Posterior vena cava (tissue), 2 donors: ENCODE results near the gene ZNF385A. TPM values are rescaled to one million over a fixed set of nuclear protein-coding genes. Genes with fewer than 3 reads are reported as not detected.
A peak's percentile ranks its signal among the peaks of the same experiment; 100 is the strongest.

ENCODE experiments used
- DNase-seq: peaks from one replicate; pipeline ENCODE4 v3.0.0-alpha.2; 2020; ENCODE audit warnings: low spot score
- intact Hi-C, 2 donors: fragments of 100-400 bp; cut with DNase I; formaldehyde crosslinking; loops; one replicate each; pipeline versions ENCODE4 v1.14.1 to v1.14.2; 2022 to 2023
- total RNA-seq, 2 donors: library from RNA; stranded (reverse); fragmentation: NEBNext Ultra II Directional; extraction: Animal tissue kit (Norgen Biotek cat#: 25700); gene quantifications; one replicate each; pipeline ENCODE4 v1.2.1, GENCODE V29; 2021
- donor health status: DM: yes; HTN: yes; CAD: no.
- donor health status: DM: yes; HTN: yes; CAD: no.

The ZNF385A gene
- total RNA-seq, 2 donors from 2014 or later, result 19.3 to 23.2 TPM

- peak; percentile 71 for DNase-seq
- intact Hi-C loops, result loop anchor here in 1 of 2 donors (2.0 kb wide), 1 partner anchor 15 kb away; no protein-coding TSS in a partner anchor
Measured at GRCh38 chr12:54417712-54418440, 33.3 kb upstream of the ZNF385A start.

- intact Hi-C loops, result loop anchor here in 1 of 2 donors (2.0 kb wide), 1 partner anchor 16 kb away; no protein-coding TSS in a partner anchor
- DNase-seq, result peak; percentile 40
Measured at GRCh38 chr12:54416687-54417603, 32.4 kb upstream of the ZNF385A start.

- DNase-seq, result peak; percentile 66
- intact Hi-C loops, result no loop called here
Measured at GRCh38 chr12:54415221-54415929, 30.8 kb upstream of the ZNF385A start.

- peak; percentile 88 for DNase-seq
Measured at GRCh38 chr12:54413284-54414190, 29.0 kb upstream of the ZNF385A start.

GRCh38 chr12:54412786-54413185 is 28.3 kb upstream of the ZNF385A start:
- peak; percentile 51 for DNase-seq
- intact Hi-C loops, result no loop called here

More at GRCh38 chr12:54413284-54414190, 29.0 kb upstream of the ZNF385A start:
- intact Hi-C loops, result no loop called here

- DNase-seq, result peak; percentile 76
- intact Hi-C loops, result no loop called here
Measured at GRCh38 chr12:54412348-54412747, 27.8 kb upstream of the ZNF385A start.

- DNase-seq, result peak; percentile 94
- intact Hi-C loops, result no loop called here
Measured at GRCh38 chr12:54411391-54412241, 27.1 kb upstream of the ZNF385A start.

- intact Hi-C loops, result no loop called here
- DNase-seq, result no peak
Measured at GRCh38 chr12:54409267-54409666, 24.7 kb upstream of the ZNF385A start.

- intact Hi-C loops, result no loop called here
- no peak for DNase-seq
Measured at GRCh38 chr12:54407183-54407905, 22.8 kb upstream of the ZNF385A start.

- intact Hi-C loops, result no loop called here
- DNase-seq, result no peak
Measured at GRCh38 chr12:54405573-54405972, 21.0 kb upstream of the ZNF385A start.

GRCh38 chr12:54405106-54405505 is 20.6 kb upstream of the ZNF385A start:
- intact Hi-C loops, result no loop called here
- no peak for DNase-seq

GRCh38 chr12:54404061-54405004 is 19.8 kb upstream of the ZNF385A start:
- intact Hi-C loops, result loop anchor here in 1 of 2 donors (5.0 kb wide), 1 partner anchor 33 kb away; no protein-coding TSS in a partner anchor
- DNase-seq, result no peak

GRCh38 chr12:54401119-54401518 is 16.6 kb upstream of the ZNF385A start:
- intact Hi-C loops, result loop anchor here in 1 of 2 donors (5.0 kb wide), 1 partner anchor 36 kb away; no protein-coding TSS in a partner anchor

GRCh38 chr12:54398995-54399793 is 14.7 kb upstream of the ZNF385A start:
- intact Hi-C loops, result loop anchor here in 1 of 2 donors (5.0 kb wide), 1 partner anchor 38 kb away; no protein-coding TSS in a partner anchor
- peak; percentile 95 for DNase-seq

More at GRCh38 chr12:54401119-54401518, 16.6 kb upstream of the ZNF385A start:
- no peak for DNase-seq

GRCh38 chr12:54398218-54398617 is 13.7 kb upstream of the ZNF385A start:
- intact Hi-C loops, result loop anchor here in 1 of 2 donors (5.0 kb wide), 1 partner anchor 39 kb away; no protein-coding TSS in a partner anchor

More at GRCh38 chr12:54398218-54398617, 13.7 kb upstream of the ZNF385A start:
- DNase-seq, result no peak
